HEK293 (cell line): ENCODE measurements around the gene PRM3.

Experiments used
- GLIS1 ChIP-seq: fragments of 450-650 bp; formaldehyde crosslinking; IDR thresholded peaks from 2 replicates; pipeline ENCODE4 v1.5.1; 2016; ENCODE audit warnings: missing biosample characterization, missing genetic modification characterization
- KLF10 ChIP-seq: fragments of 450-650 bp; IDR thresholded peaks from 2 replicates; pipeline ENCODE4 v1.5.1; 2018; ENCODE audit warnings: missing biosample characterization, mild to moderate bottlenecking, missing genetic modification characterization
- MEIS1 ChIP-seq: sonication (generic); formaldehyde crosslinking; IDR thresholded peaks from 2 replicates; pipeline ENCODE4 v1.8.1; 2022; ENCODE audit warnings: missing genetic modification reagents, mild to moderate bottlenecking, borderline replicate concordance
- SETDB1 ChIP-seq: IDR thresholded peaks from one replicate; pipeline ENCODE4 v1.6.1; 2017; ENCODE audit warnings: mild to moderate bottlenecking, low read length, moderate library complexity, mixed read lengths; ENCODE audit not compliant: insufficient read length
- YY1 ChIP-seq: fragments of 450-650 bp; formaldehyde crosslinking; IDR thresholded peaks from 2 replicates; pipeline ENCODE4 v1.5.1; 2018; ENCODE audit warnings: missing biosample characterization, missing genetic modification characterization
- ZBTB48 ChIP-seq: fragments of 450-650 bp; formaldehyde crosslinking; IDR thresholded peaks from 2 replicates; pipeline ENCODE4 v1.5.1; 2016; ENCODE audit warnings: missing biosample characterization, missing genetic modification characterization
- ZFP3 ChIP-seq: fragments of 450-650 bp; formaldehyde crosslinking; IDR thresholded peaks from 2 replicates; pipeline ENCODE4 v1.5.1; 2016; ENCODE audit warnings: low read depth, missing biosample characterization, missing genetic modification characterization
- ZFP69B ChIP-seq: fragments of 450-650 bp; formaldehyde crosslinking; IDR thresholded peaks from 2 replicates; pipeline ENCODE4 v1.5.1; 2016; ENCODE audit warnings: missing biosample characterization, missing genetic modification characterization
- ZNF132 ChIP-seq: fragments of 450-650 bp; formaldehyde crosslinking; IDR thresholded peaks from 2 replicates; pipeline ENCODE4 v1.5.1; 2017; ENCODE audit warnings: missing biosample characterization, missing genetic modification characterization, borderline replicate concordance
- ZNF157 ChIP-seq: fragments of 450-650 bp; formaldehyde crosslinking; IDR thresholded peaks from 2 replicates; pipeline ENCODE4 v1.5.1; 2016; ENCODE audit warnings: missing biosample characterization, missing genetic modification characterization
- ZNF302 ChIP-seq: fragments of 450-650 bp; formaldehyde crosslinking; IDR thresholded peaks from 2 replicates; pipeline ENCODE4 v1.5.1; 2016; ENCODE audit warnings: missing biosample characterization, missing genetic modification characterization, low read depth
- ZNF311 ChIP-seq: fragments of 450-650 bp; formaldehyde crosslinking; IDR thresholded peaks from 2 replicates; pipeline ENCODE4 v1.5.1; 2017; ENCODE audit warnings: missing biosample characterization, missing genetic modification characterization, borderline replicate concordance
- ZNF366 ChIP-seq: fragments of 450-650 bp; formaldehyde crosslinking; conservative IDR thresholded peaks from 2 replicates; pipeline ENCODE4 v1.5.1; 2016; ENCODE audit warnings: missing biosample characterization, missing genetic modification characterization
- ZNF433 ChIP-seq: fragments of 450-650 bp; formaldehyde crosslinking; IDR thresholded peaks from 2 replicates; pipeline ENCODE4 v1.5.1; 2016; ENCODE audit warnings: missing biosample characterization, missing genetic modification characterization, low read depth
- ZNF548 ChIP-seq: fragments of 450-650 bp; formaldehyde crosslinking; IDR thresholded peaks from 2 replicates; pipeline ENCODE4 v1.5.1; 2016; ENCODE audit warnings: missing biosample characterization, missing genetic modification characterization
- ZNF549 ChIP-seq: fragments of 450-650 bp; IDR thresholded peaks from 2 replicates; pipeline ENCODE4 v1.5.1; 2018; ENCODE audit warnings: missing biosample characterization, missing genetic modification characterization, mild to moderate bottlenecking, inconsistent platforms, moderate library complexity
- ZNF610 ChIP-seq: fragments of 450-650 bp; formaldehyde crosslinking; IDR thresholded peaks from 2 replicates; pipeline ENCODE4 v1.5.1; 2016; ENCODE audit warnings: missing biosample characterization, missing genetic modification characterization, borderline replicate concordance
- ZNF76 ChIP-seq: fragments of 450-650 bp; formaldehyde crosslinking; IDR thresholded peaks from 2 replicates; pipeline ENCODE4; 2016; ENCODE audit warnings: low read depth, missing biosample characterization, missing genetic modification characterization, borderline replicate concordance
- ZNF776 ChIP-seq: fragments of 450-650 bp; formaldehyde crosslinking; IDR thresholded peaks from 2 replicates; pipeline ENCODE4 v1.5.0; 2017; ENCODE audit warnings: missing biosample characterization, missing genetic modification characterization, borderline replicate concordance
- ZNF830 ChIP-seq: fragments of 450-650 bp; IDR thresholded peaks from 2 replicates; pipeline ENCODE4 v1.5.0; 2018; ENCODE audit warnings: missing biosample characterization, missing genetic modification characterization, low read depth, mild to moderate bottlenecking, moderate library complexity
- ZNF837 ChIP-seq: fragments of 450-650 bp; formaldehyde crosslinking; IDR thresholded peaks from 2 replicates; pipeline ENCODE4 v1.5.1; 2016; ENCODE audit warnings: missing biosample characterization, missing genetic modification characterization
- ZNF843 ChIP-seq: fragments of 450-650 bp; formaldehyde crosslinking; IDR thresholded peaks from 2 replicates; pipeline ENCODE4 v1.5.1; 2016; ENCODE audit warnings: missing biosample characterization, missing genetic modification characterization
- TF ChIP-seq, protein P1 (sequence below): fragments of 450-650 bp; formaldehyde crosslinking; IDR thresholded peaks from 2 replicates; pipeline ENCODE4 v1.5.1; 2016; ENCODE audit warnings: missing biosample characterization, missing genetic modification characterization
- TF ChIP-seq, protein P2 (sequence below): fragments of 450-650 bp; formaldehyde crosslinking; IDR thresholded peaks from 2 replicates; pipeline ENCODE4 v1.5.1; 2016; ENCODE audit warnings: missing biosample characterization, missing genetic modification characterization
- TF ChIP-seq, protein P3 (sequence below): fragments of 450-650 bp; formaldehyde crosslinking; IDR thresholded peaks from 2 replicates; pipeline ENCODE4 v1.5.1; 2017; ENCODE audit warnings: missing biosample characterization, missing genetic modification characterization
- TF ChIP-seq, protein P4 (sequence below): fragments of 450-650 bp; formaldehyde crosslinking; IDR thresholded peaks from 2 replicates; pipeline ENCODE4 v1.5.1; 2017; ENCODE audit warnings: missing biosample characterization, mild to moderate bottlenecking, missing genetic modification characterization, moderate library complexity
- TF ChIP-seq, protein P5 (sequence below): fragments of 450-650 bp; formaldehyde crosslinking; IDR thresholded peaks from 2 replicates; pipeline ENCODE4 v1.5.1; 2016; ENCODE audit warnings: missing biosample characterization, missing genetic modification characterization
- TF ChIP-seq, protein P6 (sequence below): fragments of 450-650 bp; formaldehyde crosslinking; IDR thresholded peaks from 2 replicates; pipeline ENCODE4 v1.5.1; 2017; ENCODE audit warnings: missing biosample characterization, missing genetic modification characterization

Gene PRM3

DNA sequence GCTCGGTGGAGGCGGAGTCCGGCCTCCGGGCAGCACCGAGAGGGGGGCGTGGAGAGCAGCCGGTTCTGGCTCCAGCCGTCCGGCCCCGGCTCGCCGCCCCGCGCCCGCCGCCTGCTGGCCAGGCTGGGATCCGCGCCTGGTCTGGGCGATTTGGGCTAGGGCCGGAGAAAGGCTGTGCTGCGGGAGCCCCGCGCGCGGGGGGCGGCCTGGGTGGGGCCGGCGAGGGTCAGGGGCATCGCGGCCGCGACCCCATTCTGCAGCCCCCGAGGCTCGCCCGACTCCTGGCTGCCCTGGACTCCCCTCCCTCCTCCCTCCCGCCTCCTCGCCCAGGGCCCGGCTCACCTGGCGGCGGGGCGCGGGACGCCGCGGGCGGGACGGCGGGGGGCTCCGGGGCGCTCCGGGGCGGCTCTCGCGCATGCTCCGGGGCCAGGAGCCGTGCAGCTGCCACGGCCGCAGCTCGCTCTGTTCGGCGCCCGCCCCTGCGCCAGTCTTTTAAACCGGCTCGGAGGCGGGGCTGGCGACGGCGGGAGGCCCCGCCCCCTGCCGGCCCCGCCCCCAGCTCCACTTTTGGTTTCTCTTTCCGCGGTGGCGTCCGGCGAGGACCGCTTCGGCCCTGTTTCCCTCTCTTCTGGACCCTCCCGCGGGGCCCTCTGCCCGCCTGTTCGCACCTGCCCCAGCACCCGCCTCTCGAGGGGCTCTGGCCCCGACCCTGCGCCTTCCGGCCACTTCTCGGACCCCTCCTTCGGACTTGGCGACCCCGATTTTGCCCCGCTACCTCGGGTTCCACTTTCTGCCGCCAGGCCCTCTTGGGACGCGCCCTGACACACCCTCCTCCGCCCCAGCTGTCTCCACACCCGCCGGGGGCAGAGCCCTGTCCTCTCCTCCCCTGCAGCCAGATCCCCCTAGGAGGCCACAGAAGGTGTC, 17.4 kb downstream of the PRM3 start, which contains the start of gene SOCS1 (continued):
- no peak for TF ChIP-seq ZNF837 (tag by site-specific recombination)
- peak; percentile 50; the same call in 1 of the 2 replicates for TF ChIP-seq ZNF76 (tag by site-specific recombination)
- TF ChIP-seq KLF10 (tag by site-specific recombination): peak; percentile 99
- TF ChIP-seq, protein P1, sequence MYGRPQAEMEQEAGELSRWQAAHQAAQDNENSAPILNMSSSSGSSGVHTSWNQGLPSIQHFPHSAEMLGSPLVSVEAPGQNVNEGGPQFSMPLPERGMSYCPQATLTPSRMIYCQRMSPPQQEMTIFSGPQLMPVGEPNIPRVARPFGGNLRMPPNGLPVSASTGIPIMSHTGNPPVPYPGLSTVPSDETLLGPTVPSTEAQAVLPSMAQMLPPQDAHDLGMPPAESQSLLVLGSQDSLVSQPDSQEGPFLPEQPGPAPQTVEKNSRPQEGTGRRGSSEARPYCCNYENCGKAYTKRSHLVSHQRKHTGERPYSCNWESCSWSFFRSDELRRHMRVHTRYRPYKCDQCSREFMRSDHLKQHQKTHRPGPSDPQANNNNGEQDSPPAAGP (tag by site-specific recombination): peak; percentile 97
- TF ChIP-seq ZNF610 (tag by site-specific recombination): no peak
- TF ChIP-seq, protein P2, sequence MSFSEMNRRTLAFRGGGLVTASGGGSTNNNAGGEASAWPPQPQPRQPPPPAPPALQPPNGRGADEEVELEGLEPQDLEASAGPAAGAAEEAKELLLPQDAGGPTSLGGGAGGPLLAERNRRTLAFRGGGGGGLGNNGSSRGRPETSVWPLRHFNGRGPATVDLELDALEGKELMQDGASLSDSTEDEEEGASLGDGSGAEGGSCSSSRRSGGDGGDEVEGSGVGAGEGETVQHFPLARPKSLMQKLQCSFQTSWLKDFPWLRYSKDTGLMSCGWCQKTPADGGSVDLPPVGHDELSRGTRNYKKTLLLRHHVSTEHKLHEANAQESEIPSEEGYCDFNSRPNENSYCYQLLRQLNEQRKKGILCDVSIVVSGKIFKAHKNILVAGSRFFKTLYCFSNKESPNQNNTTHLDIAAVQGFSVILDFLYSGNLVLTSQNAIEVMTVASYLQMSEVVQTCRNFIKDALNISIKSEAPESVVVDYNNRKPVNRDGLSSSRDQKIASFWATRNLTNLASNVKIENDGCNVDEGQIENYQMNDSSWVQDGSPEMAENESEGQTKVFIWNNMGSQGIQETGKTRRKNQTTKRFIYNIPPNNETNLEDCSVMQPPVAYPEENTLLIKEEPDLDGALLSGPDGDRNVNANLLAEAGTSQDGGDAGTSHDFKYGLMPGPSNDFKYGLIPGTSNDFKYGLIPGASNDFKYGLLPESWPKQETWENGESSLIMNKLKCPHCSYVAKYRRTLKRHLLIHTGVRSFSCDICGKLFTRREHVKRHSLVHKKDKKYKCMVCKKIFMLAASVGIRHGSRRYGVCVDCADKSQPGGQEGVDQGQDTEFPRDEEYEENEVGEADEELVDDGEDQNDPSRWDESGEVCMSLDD (tag by site-specific recombination): 0 out of 2 replicates have a peak, but pooled peaks have one; percentile 43
- no peak for TF ChIP-seq MEIS1 (CRISPR knock-in tag)
- TF ChIP-seq ZNF776: no peak
- TF ChIP-seq ZNF366 (tag by site-specific recombination): no peak; the same call in 1 of the 2 replicates
- TF ChIP-seq ZNF302 (tag by site-specific recombination): no peak
- no peak for TF ChIP-seq ZNF433 (tag by site-specific recombination)
- peak; percentile 51 for TF ChIP-seq ZBTB48
- peak; percentile 78 for TF ChIP-seq GLIS1 (tag by site-specific recombination)
- no peak for TF ChIP-seq ZNF157
- no peak for TF ChIP-seq ZNF548 (tag by site-specific recombination)
- TF ChIP-seq, protein P3, sequence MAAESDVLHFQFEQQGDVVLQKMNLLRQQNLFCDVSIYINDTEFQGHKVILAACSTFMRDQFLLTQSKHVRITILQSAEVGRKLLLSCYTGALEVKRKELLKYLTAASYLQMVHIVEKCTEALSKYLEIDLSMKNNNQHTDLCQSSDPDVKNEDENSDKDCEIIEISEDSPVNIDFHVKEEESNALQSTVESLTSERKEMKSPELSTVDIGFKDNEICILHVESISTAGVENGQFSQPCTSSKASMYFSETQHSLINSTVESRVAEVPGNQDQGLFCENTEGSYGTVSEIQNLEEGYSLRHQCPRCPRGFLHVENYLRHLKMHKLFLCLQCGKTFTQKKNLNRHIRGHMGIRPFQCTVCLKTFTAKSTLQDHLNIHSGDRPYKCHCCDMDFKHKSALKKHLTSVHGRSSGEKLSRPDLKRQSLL (tag by site-specific recombination): no peak
- no peak for TF ChIP-seq ZNF132
- peak; percentile 64; the same call in 1 of the 2 replicates for TF ChIP-seq ZNF843
- TF ChIP-seq ZNF549 (tag by site-specific recombination): no peak
- TF ChIP-seq ZNF830 (tag by site-specific recombination): no peak
- TF ChIP-seq ZFP69B (tag by site-specific recombination): peak; percentile 79
- TF ChIP-seq ZNF311: no peak
- no peak for TF ChIP-seq SETDB1
- TF ChIP-seq, protein P4, sequence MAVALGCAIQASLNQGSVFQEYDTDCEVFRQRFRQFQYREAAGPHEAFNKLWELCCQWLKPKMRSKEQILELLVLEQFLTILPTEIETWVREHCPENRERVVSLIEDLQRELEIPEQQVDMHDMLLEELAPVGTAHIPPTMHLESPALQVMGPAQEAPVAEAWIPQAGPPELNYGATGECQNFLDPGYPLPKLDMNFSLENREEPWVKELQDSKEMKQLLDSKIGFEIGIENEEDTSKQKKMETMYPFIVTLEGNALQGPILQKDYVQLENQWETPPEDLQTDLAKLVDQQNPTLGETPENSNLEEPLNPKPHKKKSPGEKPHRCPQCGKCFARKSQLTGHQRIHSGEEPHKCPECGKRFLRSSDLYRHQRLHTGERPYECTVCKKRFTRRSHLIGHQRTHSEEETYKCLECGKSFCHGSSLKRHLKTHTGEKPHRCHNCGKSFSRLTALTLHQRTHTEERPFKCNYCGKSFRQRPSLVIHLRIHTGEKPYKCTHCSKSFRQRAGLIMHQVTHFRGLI: no peak
- no peak; the same call in 1 of the 2 replicates for TF ChIP-seq YY1 (tag by site-specific recombination)
- TF ChIP-seq, protein P5, sequence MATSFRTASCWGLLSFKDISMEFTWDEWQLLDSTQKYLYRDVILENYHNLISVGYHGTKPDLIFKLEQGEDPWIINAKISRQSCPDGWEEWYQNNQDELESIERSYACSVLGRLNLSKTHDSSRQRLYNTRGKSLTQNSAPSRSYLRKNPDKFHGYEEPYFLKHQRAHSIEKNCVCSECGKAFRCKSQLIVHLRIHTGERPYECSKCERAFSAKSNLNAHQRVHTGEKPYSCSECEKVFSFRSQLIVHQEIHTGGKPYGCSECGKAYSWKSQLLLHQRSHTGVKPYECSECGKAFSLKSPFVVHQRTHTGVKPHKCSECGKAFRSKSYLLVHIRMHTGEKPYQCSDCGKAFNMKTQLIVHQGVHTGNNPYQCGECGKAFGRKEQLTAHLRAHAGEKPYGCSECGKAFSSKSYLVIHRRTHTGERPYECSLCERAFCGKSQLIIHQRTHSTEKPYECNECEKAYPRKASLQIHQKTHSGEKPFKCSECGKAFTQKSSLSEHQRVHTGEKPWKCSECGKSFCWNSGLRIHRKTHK (tag by site-specific recombination): no peak
- no peak for TF ChIP-seq ZFP3
- TF ChIP-seq, protein P6, sequence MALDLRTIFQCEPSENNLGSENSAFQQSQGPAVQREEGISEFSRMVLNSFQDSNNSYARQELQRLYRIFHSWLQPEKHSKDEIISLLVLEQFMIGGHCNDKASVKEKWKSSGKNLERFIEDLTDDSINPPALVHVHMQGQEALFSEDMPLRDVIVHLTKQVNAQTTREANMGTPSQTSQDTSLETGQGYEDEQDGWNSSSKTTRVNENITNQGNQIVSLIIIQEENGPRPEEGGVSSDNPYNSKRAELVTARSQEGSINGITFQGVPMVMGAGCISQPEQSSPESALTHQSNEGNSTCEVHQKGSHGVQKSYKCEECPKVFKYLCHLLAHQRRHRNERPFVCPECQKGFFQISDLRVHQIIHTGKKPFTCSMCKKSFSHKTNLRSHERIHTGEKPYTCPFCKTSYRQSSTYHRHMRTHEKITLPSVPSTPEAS (tag by site-specific recombination): no peak
